ENCODE results near the gene CLCN7. TPM values are rescaled to one million over a fixed set of nuclear protein-coding genes. Genes with fewer than 3 reads are reported as not detected.
"Not testable (repeated sequence)": the region's sequence is repeated elsewhere in the genome, so short reads cannot be mapped to it uniquely, and the experiment has no call there.

CLCN7 gene
- total RNA-seq, 2 experiments from 2014 or later = 31.7 to 34.5 TPM

DNA sequence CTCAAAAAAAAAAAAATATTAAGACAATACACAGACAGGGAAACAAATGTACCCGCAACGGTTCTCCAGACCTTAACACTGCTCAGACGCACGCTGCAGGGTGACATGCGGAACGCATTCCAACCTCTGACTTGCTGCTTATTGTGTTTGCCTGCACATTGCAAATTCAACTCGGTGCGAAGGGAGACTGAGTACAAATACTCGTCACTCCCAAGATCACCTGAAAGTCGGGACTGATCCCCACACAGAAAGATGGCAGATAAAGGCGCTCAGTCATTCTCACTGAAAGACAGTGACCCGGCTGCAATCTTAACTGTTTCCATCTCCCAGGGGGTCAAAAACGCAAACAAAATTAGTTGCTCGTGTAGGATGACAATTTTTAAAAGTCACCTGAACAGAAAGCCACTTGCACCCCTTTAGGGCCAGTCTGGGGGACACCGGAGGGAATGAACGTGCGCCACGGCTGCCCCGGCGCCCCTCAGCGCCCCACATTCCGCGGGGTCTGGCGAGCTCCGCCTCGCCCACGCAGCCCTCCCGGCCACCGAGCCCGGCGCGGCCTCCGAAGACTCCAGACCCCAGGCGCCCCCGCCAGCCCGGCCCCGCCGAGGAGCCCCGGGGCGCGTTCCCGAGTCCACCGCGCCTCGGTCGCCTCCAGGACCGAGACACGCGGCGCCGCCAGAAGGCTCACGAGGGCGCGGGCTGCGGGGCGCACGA is 589 bp downstream of the CLCN7 start:
- intact Hi-C loops (cut with micrococcal nuclease) = loop anchor here (2.0 kb wide), 1 partner anchor 61 kb away; no protein-coding TSS in a partner anchor
- CTCF ChIA-PET = interaction anchor here (0.7 kb wide), 1 partner anchor 91 kb away, joined by 4 read pairs; no protein-coding TSS in a partner anchor
- H3K27me3 Mint-ChIP-seq (ENCODE audit: low read depth) = no peaks in the 10 kb centered on the region

DNA sequence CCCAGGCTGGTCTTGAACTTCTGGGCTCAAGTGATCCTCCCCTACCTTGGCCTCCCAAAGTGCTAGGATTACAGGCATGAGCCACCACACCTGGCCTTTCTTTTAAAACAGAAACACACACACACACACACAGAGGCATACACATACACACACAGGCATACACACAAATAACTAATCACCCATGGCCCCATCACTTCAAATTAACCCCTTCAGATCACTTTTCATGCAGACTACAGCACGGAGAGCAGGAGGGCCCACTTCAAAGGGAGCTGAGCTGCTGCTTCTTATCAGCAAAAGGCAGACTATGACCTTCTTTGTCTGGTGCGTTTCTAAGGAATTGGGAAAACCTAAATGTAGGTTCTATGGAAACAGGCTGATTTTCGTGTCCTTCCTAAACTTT is 1.9 kb downstream of the CLCN7 start:
- peak overlapping the region; percentile 37 for H3K4me3 Mint-ChIP-seq
- no peak overlapping the region for H3K27ac Mint-ChIP-seq
- DNase-seq = no peak
- H3K36me3 Mint-ChIP-seq (ENCODE audit: low read depth) = peaks cover 1% of the 10 kb centered on the region
- no peaks in the 10 kb centered on the region for H3K9me3 Mint-ChIP-seq
- H3K27me3 Mint-ChIP-seq (ENCODE audit: low read depth) = no peaks in the 10 kb centered on the region
- peaks cover 40% of the 10 kb centered on the region for H3K4me1 Mint-ChIP-seq (ENCODE audit: low read depth)
- intact Hi-C loops (cut with micrococcal nuclease) = no loop called here
- CTCF ChIA-PET = interaction anchor here (0.6 to 1.2 kb wide), 2 partner anchors 18 to 74 kb away, joined by 3 to 4 read pairs; no protein-coding TSS in a partner anchor

More for the DNA sequence above, 589 bp downstream of the CLCN7 start:
- Mint-ChIP-seq H3K27ac (no peak overlapping the region), H3K4me1 (ENCODE audit: low read depth) (peaks cover 40% of the 10 kb centered on the region), H3K36me3 (ENCODE audit: low read depth) (peaks cover 1% of the 10 kb centered on the region), H3K9me3 (peaks cover 3% of the 10 kb centered on the region), H3K4me3 (peak overlapping the region; percentile 67)
- no peak for DNase-seq

DNA sequence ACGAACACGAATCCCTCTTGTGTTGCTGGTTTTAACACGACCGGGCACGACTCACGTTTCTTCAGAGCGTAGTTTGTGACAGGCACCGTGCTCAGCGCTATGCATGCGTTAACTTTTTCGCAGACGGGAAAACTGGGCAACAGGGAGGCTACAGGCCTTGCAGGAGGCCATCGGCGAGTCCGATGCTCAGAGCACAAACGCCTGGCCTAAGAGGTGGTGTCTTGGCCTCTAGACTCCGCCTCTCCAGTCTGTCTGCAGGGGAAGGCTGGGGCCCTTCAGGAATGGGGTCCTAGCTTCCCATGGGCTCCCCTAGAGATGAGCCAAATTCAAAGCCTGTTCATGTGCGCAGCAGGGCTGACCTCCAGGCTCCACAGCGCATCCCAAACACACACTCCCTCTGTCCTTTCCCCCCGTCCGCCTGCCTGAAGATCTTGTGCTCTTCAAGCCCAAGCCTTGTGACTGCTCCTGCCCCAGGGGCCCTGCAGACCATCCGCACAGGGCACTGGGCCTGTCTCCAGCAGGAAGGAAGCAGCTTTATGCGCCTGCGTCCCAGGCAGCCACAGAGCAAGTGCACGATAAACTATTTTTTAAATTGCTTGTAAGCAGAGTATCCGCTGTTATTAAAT is 3.1 kb downstream of the CLCN7 start:
- H3K4me1 Mint-ChIP-seq (ENCODE audit: low read depth) = peaks cover 40% of the 10 kb centered on the region
- no peaks in the 10 kb centered on the region for H3K27me3 Mint-ChIP-seq (ENCODE audit: low read depth)
- H3K27ac Mint-ChIP-seq = no peak overlapping the region

DNA sequence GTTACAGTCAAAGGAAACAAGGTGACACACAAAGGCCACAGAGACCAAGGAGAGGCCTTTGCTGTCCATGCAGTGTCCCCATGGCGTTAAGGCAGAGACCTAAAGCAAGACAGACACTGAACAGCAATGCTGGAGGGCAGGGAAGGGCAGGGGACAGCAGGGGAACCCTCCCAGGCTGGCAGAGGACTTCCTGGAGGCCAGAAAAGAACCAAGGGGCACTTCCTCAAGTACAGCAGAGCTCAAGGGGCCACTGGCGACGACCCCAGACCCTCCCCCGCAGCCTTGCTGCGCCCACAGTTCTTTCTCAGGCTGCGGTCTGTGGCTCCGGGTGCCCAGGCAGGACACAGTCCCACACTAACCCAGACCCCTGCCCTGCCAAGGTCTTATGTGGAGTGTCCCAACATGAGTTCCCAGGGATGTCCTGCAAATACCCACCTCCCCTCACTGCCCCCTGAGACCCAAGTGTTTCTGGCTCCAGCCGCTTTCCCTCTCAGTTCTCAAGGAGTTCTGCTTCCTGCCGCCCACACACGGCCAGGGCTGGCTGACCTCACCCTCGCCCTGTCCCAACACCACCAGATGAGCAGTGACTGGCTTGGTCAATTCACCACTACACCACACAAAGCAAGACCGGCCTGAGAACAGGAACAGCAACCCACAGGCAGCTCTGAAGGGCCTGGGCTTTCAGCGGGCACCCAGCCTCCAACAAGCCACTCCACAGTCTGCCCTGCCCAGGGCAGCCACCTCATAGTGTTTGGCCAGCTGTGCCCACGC is 4.2 kb downstream of the CLCN7 start:
- Mint-ChIP-seq H3K4me1 (ENCODE audit: low read depth) (peaks cover 37% of the 10 kb centered on the region), H3K9me3 (no peaks in the 10 kb centered on the region), H3K27me3 (ENCODE audit: low read depth) (no peaks in the 10 kb centered on the region), H3K27ac (no peak overlapping the region), H3K36me3 (ENCODE audit: low read depth) (peaks cover 1% of the 10 kb centered on the region), H3K4me3 (no peak overlapping the region)
- no peak for DNase-seq
- CTCF ChIA-PET = no interaction called here
- intact Hi-C loops (cut with micrococcal nuclease) = no loop called here

More for the DNA sequence above, 3.1 kb downstream of the CLCN7 start:
- intact Hi-C loops (cut with micrococcal nuclease) = no loop called here
- CTCF ChIA-PET = no interaction called here
- Mint-ChIP-seq H3K36me3 (ENCODE audit: low read depth) (peaks cover 1% of the 10 kb centered on the region), H3K9me3 (no peaks in the 10 kb centered on the region), H3K4me3 (no peak overlapping the region)
- DNase-seq = no peak

DNA sequence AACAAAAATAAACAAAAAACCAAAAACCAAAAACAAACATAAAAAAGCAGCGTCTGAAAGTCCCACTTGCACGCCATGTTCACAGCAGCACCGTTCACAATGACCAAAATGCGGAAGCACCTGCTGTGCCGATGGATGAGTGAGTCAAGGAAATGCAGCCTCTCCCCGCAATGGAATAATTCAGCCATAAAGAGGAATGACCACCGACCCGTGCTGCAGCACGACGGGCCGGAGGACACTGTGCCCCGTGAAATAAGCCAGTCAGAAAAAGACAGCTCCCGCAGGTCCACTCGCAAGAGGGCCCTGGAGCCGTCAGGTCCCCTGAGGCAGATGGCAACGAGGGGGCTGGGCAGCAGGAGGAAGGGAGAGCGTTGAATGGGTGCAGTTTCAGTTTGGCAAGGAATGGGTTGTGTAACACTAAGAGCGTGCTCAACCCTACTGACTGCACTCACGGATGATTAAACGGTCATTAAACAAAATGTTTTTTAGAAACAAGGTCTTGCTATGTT is 5.1 kb downstream of the CLCN7 start:
- Mint-ChIP-seq H3K27me3 (ENCODE audit: low read depth) (no peaks in the 10 kb centered on the region), H3K4me3 (no peak overlapping the region)

DNA sequence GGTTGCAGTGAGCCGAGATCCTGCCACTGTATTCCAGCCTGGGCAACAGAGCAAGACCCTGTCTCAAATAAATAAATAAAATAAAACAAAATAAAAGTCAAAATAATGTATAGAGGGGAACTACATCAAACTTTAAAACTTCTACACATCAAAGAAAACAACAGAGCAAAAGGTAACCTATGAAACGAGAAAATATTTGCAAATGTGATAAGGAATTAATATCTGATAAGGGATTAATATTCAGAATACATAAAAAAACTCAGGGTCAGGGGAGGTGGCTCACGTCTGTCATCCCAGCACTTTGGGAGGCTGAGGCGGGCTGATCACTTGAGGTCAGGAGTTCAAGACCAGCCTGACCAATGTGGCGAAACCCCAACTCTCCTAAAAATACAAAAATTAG is 5.7 kb downstream of the CLCN7 start:
- H3K36me3 Mint-ChIP-seq (ENCODE audit: low read depth); DNase-seq; H3K27me3 Mint-ChIP-seq (ENCODE audit: low read depth); H3K4me3 Mint-ChIP-seq; CTCF ChIA-PET; H3K9me3 Mint-ChIP-seq; H3K27ac Mint-ChIP-seq; intact Hi-C loops (cut with micrococcal nuclease): not testable (repeated sequence)
- H3K4me1 Mint-ChIP-seq (ENCODE audit: low read depth) = peaks cover 33% of the 10 kb centered on the region

More for the DNA sequence above, 5.1 kb downstream of the CLCN7 start:
- CTCF ChIA-PET = no interaction called here
- Mint-ChIP-seq H3K27ac (no peak overlapping the region), H3K4me1 (ENCODE audit: low read depth) (peaks cover 34% of the 10 kb centered on the region), H3K9me3 (no peaks in the 10 kb centered on the region), H3K36me3 (ENCODE audit: low read depth) (no peaks in the 10 kb centered on the region)
- no peak for DNase-seq
- intact Hi-C loops (cut with micrococcal nuclease) = no loop called here

DNA sequence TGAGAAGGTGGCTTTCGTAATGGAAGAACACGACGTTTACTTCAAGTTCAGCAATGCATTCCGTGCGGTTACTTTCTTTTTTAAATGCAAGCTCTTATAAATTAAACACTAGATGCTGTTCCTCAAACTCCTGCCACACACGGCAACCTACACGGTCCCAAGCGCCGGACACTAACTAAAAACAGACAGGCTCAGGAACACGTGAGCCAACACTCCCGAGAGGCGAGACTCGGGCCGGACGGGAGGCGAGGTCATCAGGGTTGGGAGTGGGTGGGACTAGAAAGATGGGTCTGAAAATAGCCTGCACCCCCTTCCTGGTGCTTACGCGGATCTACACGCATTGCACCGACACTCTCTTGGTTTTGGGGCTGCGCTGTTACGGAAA is 6.4 kb downstream of the CLCN7 start:
- Mint-ChIP-seq H3K4me1 (ENCODE audit: low read depth) (peaks cover 29% of the 10 kb centered on the region), H3K9me3 (no peaks in the 10 kb centered on the region), H3K27ac (no peak overlapping the region), H3K27me3 (ENCODE audit: low read depth) (no peaks in the 10 kb centered on the region), H3K4me3 (no peak overlapping the region), H3K36me3 (ENCODE audit: low read depth) (no peaks in the 10 kb centered on the region)
- DNase-seq = no peak
- intact Hi-C loops (cut with micrococcal nuclease) = no loop called here
- CTCF ChIA-PET = no interaction called here

DNA sequence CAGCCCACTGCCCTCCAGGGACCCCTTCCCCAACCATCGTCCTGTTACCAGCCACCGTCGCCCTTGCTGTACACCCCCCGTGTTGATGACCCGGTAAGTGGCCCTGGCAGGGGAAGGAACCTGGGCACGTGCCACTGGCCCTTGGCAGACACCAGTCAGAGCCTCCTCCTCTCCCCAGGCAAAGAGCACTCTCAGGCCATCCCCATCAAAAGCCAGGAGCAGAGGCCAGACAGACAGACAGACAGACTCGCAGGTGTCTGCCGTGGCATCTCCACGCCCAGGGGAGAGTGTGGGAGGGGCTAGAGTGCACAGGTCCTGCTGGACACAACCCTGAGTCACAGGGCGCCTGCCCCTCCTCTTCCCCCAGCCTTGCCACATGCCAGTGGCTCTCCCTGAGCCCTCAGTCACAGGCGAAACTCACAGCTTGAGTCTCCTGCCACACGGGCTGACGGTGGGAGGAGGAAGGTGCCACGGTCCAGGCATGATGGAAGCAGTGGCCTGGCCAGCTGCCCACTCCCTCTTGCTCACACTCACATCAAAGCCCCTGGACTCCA is 7.8 kb downstream of the CLCN7 start:
- H3K27me3 Mint-ChIP-seq (ENCODE audit: low read depth) = no peaks in the 10 kb centered on the region
- H3K36me3 Mint-ChIP-seq (ENCODE audit: low read depth) = peaks cover under 1% of the 10 kb centered on the region
- H3K4me3 Mint-ChIP-seq = no peak overlapping the region
- CTCF ChIA-PET = no interaction called here
- H3K9me3 Mint-ChIP-seq = no peaks in the 10 kb centered on the region
- intact Hi-C loops (cut with micrococcal nuclease) = no loop called here
- H3K27ac Mint-ChIP-seq = no peak overlapping the region
- peaks cover 20% of the 10 kb centered on the region for H3K4me1 Mint-ChIP-seq (ENCODE audit: low read depth)
- no peak for DNase-seq

DNA sequence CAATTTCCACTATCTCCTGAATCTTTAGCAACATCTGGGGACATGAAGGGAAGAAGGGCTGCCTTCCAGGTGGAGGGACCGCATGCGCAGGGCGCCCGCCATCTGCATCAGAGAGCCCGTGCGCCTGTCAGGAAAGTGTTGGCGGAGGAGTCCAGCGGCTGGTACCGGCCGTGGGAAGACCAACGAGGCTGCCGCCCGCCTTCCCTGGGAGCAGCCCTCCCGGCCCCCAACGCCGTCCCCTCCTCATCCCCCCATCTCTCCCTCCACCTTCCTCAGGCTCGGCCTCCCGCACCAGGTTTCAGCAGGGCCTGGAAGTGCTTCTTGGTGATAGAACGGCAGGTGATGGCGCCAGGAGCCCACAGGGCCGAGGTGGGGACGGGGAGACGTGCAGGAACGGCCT is 8.8 kb downstream of the CLCN7 start:
- DNase-seq = no peak
- Mint-ChIP-seq H3K9me3 (no peaks in the 10 kb centered on the region), H3K36me3 (ENCODE audit: low read depth) (peaks cover 2% of the 10 kb centered on the region), H3K4me3 (no peak overlapping the region), H3K27ac (no peak overlapping the region), H3K27me3 (ENCODE audit: low read depth) (no peaks in the 10 kb centered on the region), H3K4me1 (ENCODE audit: low read depth) (peaks cover 13% of the 10 kb centered on the region)
- intact Hi-C loops (cut with micrococcal nuclease) = no loop called here
- CTCF ChIA-PET = no interaction called here

DNA sequence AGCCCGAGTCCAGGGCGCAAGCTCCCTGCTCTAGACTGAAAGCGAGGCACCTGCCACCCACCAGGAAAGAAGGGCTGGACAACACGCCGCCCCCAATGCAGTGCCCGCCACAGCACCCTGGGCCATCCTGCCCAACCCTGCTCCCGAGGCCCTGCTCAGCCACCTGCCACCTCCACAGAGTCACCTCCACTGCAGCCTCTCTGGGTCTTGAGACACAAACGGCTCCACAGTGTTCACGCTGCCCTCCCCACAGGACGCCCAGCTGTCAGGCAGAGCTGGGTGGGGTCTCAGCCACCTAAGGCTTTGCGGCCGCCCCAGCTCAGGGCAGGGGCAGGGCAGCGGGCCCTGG is 9.3 kb downstream of the CLCN7 start:
- intact Hi-C loops (cut with micrococcal nuclease) = no loop called here
- peaks cover 2% of the 10 kb centered on the region for H3K36me3 Mint-ChIP-seq (ENCODE audit: low read depth)
- no peaks in the 10 kb centered on the region for H3K9me3 Mint-ChIP-seq
- no peak overlapping the region for H3K4me3 Mint-ChIP-seq
- peaks cover 9% of the 10 kb centered on the region for H3K4me1 Mint-ChIP-seq (ENCODE audit: low read depth)
- CTCF ChIA-PET = no interaction called here
- H3K27me3 Mint-ChIP-seq (ENCODE audit: low read depth) = no peaks in the 10 kb centered on the region
- no peak for DNase-seq
- H3K27ac Mint-ChIP-seq = no peak overlapping the region

DNA sequence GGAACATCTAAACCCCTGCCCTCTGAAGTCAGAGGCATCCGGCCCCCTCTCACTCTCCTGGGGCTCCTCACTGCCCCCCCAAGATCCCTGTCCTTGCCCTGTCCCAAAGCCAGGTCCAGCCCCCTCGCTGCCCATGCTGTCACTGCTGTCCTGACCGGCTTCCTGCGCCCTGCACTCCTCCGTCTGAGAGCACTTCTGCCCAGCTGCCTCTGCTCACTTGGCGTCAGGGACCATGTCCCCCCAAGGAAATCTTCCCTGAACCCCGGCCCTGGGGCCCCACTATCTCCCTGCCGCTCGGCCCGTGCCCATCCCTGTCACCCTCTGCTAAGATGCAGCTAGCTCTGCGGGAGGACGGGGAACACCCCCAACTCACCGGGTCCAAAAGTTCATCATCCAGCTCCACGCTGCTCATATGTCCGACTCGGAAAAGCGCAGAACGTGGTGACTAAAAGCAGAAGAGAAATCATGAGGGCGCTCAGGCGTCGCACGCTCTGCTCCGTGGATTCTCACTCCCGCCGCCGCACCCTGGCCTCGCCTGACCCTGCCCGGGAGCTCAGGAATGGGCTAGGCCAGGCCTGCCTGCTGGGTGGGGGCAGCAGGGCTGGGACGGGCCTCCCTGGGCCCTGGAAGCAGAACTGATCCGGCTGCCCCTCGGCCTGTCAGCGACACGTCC is 9.8 kb downstream of the CLCN7 start:
- CTCF ChIA-PET = no interaction called here
- intact Hi-C loops (cut with micrococcal nuclease) = no loop called here
- H3K9me3 Mint-ChIP-seq = no peaks in the 10 kb centered on the region
- no peak for DNase-seq
- peaks cover 2% of the 10 kb centered on the region for H3K36me3 Mint-ChIP-seq (ENCODE audit: low read depth)
- H3K4me1 Mint-ChIP-seq (ENCODE audit: low read depth) = peaks cover 6% of the 10 kb centered on the region
- H3K27me3 Mint-ChIP-seq (ENCODE audit: low read depth) = no peaks in the 10 kb centered on the region
- no peak overlapping the region for H3K4me3 Mint-ChIP-seq
- no peak overlapping the region for H3K27ac Mint-ChIP-seq
